OCI-M2 (cell line): Measurements from ENCODE around the gene ETV6.

Experiments used
- DNase-seq: peaks from one replicate; lab custom pipeline; 2025; ENCODE audit not compliant: unreplicated experiment; lab: John Stamatoyannopoulos, UW

ETV6 gene

DNA sequence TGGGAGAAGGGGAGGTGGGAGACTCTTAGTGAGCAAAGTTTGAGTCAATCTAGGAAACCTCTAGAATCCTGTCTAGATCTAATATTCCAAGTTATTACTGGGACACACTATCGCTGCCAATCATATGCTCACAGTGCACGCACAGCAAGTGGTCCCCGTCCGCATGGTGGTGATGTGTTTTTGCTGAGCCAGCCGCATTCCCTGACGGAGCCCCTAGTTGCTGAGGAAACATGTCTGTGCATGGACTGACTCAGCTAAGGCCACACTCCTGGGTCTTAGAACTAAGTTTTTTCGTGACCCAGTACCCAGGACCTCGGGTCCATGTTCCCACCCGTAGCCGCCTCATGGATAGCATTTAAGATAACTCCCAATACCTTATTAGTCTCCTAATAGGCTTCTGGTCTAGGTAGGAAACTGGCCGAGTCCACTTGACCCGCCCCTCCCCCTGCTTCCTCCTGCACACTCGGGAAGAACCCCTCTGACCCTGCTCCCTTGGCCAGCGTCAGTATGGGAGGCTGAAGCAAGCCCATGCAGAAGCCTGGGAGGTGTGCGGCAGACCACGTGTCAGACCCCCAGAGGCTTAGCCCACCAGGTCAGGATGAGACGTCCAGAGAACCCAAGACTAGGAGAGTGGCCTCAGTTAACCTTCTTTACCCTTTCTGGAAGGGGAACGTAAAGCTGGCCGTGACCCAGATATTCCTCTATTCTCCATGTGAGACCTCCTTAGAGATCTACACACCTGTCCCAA is 200.5 kb downstream of the ETV6 start:
- no peak for DNase-seq

DNA sequence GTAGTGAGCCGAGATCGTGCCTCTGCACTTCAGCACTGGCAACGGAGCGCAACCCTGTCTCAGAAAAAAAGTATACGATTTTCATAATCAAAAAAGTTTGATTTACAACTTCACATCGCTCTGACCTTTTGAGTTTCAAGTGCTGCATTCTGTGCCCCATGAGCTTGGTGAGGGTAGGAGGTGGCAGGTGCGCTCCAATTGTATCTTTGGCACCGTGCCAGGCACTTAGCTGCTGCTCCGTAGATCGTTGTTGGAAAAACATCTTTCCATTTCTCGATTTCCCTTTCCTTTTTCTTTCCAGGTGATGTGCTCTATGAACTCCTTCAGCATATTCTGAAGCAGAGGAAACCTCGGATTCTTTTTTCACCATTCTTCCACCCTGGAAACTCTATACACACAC is 203.7 kb downstream of the ETV6 start:
- DNase-seq: no peak

DNA sequence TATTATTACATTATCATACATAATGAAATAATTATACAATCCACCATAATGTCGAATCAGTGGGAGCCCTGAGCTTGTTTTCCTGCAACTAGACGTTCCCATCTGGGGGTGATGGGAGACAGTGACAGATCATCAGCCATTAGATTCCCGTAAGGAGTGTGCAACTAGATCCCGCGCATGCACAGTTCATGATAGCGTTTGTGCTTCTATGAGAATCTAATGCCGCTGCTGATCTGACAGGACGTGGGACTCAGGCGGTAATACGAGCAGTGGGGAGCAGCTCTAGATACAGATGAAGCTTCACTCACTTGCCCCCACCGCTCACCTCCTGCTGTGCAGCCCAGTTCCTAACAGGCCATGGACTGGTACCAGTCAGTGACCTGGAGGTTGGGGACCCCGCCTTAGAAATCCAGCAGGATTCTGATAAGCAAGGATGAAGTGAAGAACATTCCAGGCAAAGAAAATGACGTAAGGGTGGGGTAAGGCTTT is 204.6 kb downstream of the ETV6 start:
- DNase-seq: no peak

DNA sequence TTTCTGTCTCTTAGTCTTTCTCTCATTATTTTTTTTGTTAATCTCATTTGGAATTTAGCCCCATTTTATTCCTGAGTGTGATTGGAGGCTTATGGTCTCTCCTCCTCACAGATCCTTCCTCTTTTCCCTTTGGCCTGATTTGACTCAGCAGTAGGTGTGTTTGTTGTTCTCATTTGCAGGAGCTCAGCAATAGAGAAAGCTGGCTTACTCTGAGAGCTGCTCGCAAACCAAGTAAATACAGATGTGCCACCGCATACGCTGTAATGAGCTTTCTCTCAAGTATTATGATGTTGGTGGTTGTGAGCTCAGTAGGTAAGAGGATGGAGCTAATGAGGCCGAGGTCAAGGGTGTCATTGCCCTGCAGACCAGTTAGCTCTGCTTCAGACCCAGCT is 206.5 kb downstream of the ETV6 start:
- no peak for DNase-seq

DNA sequence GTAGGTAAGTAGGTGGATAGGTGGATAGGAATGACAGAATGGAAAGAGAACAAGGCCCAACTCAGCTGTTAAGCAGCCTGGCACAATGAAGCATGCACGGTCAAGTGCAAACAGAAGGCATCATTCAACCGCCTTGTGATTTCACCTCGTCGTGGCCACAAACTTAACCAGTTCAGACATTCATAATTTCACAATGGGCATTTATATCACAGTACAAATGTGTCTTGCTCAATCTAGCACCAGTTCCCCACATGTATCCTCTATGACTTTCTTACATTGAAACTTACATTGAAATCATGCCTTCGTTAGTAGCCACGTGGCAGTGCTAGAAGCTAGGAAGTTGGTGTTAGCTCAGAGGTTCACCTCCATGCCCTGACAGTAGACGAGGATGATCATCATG is 207.5 kb downstream of the ETV6 start:
- no peak for DNase-seq

DNA sequence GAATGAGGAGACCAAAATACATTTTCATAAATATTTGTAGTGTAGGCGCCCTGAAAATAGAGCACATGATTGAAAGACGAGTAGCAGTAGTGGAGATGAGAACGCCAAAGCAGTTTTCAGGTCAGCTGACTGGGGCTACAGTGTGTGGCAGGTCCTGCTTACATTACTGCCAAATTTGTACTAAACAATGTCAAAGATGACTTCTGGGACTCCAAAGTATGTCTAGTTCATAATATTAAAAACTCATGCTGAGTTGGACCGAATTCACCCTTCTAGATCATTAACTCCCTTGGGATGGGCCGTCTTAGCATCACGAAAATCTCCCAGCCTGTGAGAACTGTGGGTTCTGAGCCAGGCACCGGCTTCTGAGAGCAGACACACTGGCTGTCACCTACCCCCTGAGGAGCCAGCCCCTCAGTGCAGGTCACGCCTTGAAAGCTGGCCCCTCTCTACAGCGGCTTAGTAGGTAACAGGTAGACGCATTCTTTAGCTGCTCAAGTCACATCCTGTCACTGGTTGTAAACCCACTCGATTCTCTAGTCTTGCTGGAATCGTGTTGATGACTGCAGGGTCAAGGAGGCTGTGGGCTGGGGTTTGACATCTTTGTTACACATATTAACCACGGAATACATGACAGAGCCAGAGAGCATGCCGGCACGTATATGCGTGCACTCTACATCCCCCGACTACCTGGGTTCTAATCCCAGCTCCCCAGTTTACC is 210.4 kb downstream of the ETV6 start:
- DNase-seq: no peak

DNA sequence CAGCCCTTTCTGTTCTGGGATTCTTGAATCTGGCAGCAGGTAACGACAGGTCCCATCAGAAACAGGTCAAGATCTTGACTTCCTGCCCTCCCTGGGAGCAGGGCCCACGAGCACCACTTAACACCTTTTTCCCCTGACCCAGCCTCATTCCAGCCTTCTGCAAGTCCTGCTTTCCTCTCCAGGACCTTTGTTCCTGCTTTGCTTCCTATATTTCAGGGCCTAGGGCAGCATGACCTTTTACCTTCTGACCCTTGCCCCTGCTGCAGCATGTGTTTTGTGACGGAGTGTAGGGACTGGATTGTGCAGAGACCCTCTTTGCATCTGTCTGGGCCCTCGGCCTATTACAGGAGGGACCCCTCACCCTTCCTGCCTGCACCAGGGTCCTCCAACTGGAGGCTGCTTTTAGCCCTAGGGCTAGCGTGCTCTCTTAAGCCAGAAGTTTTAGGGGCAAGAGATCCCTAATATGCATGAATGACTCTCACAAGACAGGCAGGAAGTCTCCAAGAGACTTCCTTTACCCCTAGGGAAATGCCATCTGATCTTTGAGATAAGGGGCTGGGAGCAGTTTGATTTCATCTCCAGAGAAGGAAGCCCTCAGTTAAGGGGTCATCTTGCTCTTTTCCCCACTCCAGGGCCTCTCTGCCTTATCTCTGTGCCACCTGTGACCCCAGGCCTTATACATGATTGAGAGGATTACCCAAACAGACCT is 211.8 kb downstream of the ETV6 start:
- DNase-seq: no peak

DNA sequence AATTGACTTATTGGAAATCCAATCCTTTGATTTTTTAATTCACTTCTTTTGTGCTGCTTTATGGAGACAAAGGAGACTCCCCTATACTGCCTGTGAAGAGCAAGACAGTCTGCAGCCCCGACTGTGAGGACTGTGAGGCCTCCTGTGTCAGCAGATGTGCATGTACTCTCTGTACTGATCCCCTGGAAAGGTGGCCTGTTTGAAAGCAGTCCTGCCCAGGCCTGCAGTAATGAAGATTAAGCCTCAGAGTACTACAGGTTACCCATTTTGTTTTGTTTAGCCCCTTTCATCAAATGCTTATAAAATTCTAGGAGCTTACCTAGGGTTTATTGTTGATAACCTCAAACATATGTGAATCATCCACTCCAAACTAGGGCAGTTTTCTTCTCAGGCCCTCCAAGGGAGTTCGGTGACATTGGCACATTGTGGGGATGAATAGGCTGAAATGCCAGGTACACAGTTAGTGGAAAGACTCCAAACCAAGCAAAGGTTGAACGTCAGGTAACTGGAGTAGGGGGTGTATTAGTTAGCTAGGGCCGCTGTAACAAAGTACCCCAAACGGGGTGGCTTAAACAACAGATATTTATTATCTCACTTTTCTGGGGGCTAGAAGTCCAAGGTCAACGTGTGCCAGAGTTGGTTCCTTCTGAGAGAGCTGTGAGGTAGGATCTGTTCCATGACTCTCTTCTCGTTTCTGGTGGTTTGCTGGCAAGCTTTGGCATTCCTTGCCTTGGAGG is 212.6 kb downstream of the ETV6 start:
- no peak for DNase-seq

DNA sequence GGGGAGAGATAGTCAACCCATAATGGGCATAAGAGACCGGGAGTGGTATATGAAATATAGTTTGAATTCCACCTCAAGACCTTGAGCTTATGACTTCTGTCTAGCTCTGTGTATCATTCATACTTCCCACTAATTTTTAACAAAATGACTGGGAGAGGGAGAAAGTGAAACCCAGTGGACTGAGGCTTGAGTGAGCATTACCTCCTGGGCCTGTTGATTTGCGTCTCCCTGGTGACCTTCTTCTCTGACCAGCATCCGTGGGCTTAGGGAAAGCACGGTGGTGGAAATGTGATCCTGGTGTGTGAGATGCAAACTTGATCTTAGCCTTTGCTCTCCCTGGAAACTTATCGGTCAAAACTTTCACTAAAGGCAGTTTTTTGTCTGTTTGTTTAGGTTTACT is 213.3 kb downstream of the ETV6 start:
- DNase-seq: no peak

DNA sequence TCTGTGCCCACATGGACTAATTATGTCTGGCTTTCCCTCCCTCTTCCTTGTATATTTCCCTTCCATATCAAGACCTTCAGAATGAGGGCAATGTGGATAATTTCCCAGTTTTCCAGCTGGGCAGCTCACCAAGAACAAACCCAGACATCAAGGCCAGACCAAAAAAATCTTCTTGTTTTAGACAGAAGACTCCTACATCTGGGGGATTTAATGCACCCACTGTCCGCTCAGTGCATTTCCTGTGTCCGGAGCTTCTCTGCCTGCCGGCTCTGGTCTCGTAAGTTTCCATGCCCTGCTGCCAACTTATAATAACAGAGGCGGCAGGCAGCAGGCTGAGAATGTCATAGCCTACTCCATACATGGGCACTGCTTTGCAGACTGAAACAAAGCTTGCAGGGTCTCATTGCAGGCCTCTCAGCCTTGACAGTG is 214.0 kb downstream of the ETV6 start:
- no peak for DNase-seq

DNA sequence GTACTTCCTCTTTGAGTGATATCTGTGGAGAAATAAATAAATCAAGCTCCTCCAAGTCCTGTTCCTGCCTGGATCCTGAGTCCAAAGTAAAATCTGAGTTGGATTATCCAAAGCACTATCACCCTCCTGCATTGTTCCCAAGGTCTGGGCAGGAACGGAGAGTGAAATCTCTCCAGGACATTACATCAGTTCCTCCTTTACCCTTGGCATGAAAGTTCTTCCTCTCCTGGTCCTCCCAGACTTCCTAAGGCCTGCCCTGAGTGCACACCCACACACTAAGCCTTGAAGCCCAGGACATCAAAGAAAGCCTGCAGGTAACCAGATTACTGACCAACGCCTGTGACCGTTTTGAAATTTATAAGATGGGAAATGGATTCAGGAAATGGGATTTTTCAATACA is 214.5 kb downstream of the ETV6 start:
- no peak for DNase-seq

DNA sequence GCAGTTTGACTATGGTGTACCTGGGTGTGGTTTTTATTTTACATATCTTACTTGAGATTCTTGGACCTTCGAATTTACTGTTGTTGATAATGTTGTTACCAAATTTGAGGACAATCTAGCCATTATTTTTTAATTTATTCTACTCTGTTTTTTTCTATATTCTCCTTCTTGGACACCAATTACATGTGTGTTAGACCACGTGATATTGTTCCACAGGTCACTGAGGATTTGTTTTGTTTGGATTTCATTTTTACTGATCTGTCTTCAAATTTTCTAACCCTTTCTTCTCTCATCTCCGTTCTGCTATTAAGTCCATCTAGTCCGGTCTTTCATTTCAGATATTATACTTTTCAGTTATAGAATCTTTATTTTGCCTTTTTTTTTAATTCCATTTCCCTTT is 216.3 kb downstream of the ETV6 start:
- DNase-seq: no peak

DNA sequence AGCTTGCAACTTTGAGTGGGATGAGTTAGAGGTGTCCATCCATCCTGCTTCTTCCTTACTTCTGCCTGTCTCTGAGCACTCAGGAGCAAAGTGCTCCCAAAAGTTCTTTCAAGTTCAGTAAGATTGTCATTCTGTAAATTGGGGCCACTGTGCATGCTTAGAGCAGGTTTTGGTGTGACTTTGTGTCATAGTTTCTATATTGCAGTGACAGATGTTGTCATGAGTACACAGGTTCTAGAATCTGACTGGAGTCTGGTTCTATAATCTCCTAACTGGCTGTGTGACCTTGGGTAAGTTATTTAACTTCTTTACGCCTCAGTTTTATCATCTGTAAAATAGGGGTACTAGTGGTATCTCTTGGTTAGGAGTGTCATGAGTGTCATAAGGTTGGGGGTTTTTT is 218.6 kb downstream of the ETV6 start:
- no peak for DNase-seq

DNA sequence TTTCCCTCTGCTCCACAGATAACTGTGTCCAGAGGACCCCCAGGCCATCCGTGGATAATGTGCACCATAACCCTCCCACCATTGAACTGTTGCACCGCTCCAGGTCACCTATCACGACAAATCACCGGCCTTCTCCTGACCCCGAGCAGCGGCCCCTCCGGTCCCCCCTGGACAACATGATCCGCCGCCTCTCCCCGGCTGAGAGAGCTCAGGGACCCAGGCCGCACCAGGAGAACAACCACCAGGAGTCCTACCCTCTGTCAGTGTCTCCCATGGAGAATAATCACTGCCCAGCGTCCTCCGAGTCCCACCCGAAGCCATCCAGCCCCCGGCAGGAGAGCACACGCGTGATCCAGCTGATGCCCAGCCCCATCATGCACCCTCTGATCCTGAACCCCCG is 219.9 kb downstream of the ETV6 start:
- no peak for DNase-seq

DNA sequence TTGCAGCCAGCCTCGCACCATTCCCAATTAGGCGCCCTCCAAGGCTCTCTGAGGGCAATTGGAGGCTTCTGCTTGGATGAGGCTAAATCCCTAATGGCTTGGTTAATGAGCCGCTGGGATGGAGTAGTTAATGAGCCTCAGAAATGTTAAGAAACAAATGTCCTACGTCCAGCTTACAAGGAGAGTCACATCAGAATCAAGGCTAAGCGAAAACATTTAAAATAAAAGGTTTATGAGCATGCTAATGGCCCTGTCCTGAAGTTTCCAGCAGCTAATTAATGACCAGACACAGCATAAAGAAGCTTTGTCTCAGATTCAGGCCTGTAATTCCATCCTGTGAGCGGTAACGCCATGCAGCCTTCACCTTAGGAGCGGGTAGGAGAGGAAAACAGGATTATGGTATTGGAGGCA is 220.6 kb downstream of the ETV6 start:
- no peak for DNase-seq

DNA sequence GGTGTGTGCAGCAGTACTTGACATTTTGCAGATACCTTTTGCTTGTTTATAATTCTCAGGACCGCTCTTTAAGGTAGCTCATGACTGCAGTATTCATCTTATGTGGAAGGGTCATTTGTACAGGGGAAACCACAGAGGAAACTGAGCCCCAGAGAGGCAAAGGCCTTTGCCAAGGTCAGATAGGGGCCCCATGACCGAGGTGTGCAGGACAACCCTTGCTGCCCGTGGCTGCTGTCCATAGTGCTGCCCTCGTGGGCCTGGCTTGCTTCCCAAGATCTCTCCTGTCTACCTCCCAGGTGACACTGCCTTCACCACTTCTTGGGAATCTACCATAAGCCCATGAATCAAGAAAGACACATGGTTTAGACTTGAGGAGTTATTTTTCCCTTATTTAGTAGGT is 222.6 kb downstream of the ETV6 start:
- DNase-seq: no peak

DNA sequence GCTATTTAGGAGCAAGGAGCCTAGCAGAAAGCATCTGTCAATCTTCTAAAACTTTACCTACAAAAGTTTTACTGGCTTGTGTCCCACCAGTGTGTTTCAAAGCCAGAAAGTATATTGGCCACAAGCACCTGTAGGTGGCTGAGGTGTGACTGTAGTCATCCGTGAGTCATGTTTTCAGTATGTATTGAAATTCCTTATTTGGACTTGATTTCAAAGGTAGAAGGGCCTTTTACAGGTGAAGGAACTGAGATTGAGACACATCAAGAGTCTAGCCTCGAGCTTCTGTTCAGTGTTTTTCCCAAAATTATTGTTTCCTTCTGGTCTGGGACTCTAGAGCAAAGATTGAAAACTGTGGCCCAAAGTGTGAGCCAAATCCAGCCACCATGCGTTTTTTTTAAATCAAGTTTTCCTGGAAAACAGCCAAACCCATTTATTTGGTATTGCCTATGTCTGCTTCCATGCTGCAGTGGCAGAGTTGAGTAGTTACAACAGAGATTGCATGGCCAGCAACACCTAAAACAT is 226.0 kb downstream of the ETV6 start:
- no peak for DNase-seq

DNA sequence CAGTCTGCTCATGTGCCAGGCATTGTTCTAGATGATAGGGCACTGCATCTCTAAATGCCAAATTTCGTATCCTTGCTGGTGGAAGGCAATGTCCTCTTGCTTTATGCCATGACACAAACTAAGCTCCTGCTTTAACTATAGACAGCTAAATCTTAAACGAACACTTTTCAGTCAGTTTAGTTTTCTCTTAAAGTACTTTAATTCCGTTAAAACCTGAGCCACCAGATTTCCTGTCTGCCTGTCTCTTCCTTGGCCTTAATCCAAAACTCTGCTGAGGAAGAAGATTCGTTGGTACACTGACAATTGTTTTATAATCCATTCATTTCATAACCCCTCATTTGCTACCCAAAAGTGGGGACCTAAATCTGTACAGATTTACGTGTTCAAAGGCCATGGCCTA is 226.8 kb downstream of the ETV6 start:
- no peak for DNase-seq

DNA sequence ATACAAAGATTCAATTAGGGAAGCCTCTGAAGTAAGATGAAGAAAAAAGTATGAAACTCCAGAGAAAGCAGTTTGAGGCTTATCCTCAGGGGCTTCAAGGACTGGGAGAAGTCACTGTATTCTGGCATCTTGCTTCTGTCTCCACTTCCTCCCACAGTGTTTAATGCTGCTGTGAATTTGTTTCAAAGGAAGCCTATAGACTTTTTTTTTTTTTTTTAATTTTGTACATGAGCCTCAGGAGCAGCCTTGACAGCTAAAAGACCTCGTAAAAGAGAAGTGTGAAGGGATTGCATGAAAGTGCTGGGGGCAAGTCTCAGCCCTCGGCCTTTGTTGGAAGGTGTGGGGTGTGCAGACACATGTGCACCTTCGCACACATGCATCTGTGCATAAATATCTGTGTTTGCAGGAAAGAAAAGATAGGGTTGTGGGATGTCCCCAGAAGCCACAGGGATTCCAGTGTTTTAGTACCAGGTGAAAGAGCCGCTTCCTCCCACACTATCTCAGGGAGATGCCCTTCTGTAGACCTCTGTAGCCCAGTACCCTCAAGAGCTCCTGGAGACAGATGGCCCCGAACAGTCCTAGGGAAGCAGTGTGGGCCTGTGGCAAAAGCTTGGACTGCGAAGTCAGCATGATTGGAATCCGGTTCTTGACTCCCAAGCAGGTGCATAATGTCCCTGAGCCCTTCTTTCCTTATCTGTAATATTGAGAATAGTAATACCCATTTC is 227.8 kb downstream of the ETV6 start:
- DNase-seq: no peak
